AG10803 (cell line): ENCODE results near the gene TBC1D21.
A peak's percentile ranks its signal among the peaks of the same experiment; 100 is the strongest.

Experiments used
- DNase-seq: peaks from one replicate; pipeline ENCODE4 v3.0.0; 2010; ENCODE audit warnings: low read depth
- H3K4me3 ChIP-seq: 2 replicates; pipeline ENCODE4 v1.5.1; 2011; ENCODE audit warnings: mild to moderate bottlenecking, low read length, control low read depth
- CTCF ChIP-seq: conservative IDR thresholded peaks from 2 replicates; pipeline ENCODE4 v1.5.1; 2011; ENCODE audit warnings: mild to moderate bottlenecking, low read length, control low read depth, inconsistent platforms

TBC1D21 gene

GRCh38 chr15:73904026-73904815 lies 30.9 kb downstream of the TBC1D21 start:
- no peak overlapping the region for H3K4me3 ChIP-seq
- no peak for TF ChIP-seq CTCF
- no peak for DNase-seq

GRCh38 chr15:73905225-73905827 lies 32.0 kb downstream of the TBC1D21 start:
- TF ChIP-seq CTCF = no peak
- no peak overlapping the region for H3K4me3 ChIP-seq
- DNase-seq = no peak

- peak; percentile 40 for DNase-seq
- no peak overlapping the region for H3K4me3 ChIP-seq
- no peak for TF ChIP-seq CTCF
Observed at GRCh38 chr15:73906346-73907034, 33.1 kb downstream of the TBC1D21 start.

- no peak for TF ChIP-seq CTCF
- H3K4me3 ChIP-seq = no peak overlapping the region
- no peak for DNase-seq
Observed at GRCh38 chr15:73907035-73907408, 33.7 kb downstream of the TBC1D21 start.

GRCh38 chr15:73908030-73908821 lies 34.9 kb downstream of the TBC1D21 start:
- DNase-seq = peak; percentile 68
- peak; percentile 91 for TF ChIP-seq CTCF
- no peak overlapping the region for H3K4me3 ChIP-seq

GRCh38 chr15:73908822-73909122 lies 35.4 kb downstream of the TBC1D21 start:
- H3K4me3 ChIP-seq = no peak overlapping the region

More at GRCh38 chr15:73908822-73909122, 35.4 kb downstream of the TBC1D21 start:
- DNase-seq = no peak
- TF ChIP-seq CTCF = no peak
